Ishikawa (cell line): Measurements from ENCODE around the gene WDR86.

Experiments used
- CEBPB ChIP-seq: IDR thresholded peaks from 2 replicates; pipeline ENCODE4 v1.6.1; 2012
- CREB1 ChIP-seq: IDR thresholded peaks from 2 replicates; pipeline ENCODE4 v1.6.1; 2012; ENCODE audit warnings: low read depth
- EGR1 ChIP-seq: IDR thresholded peaks from 2 replicates; pipeline ENCODE4 v1.6.1; 2012
- EP300 ChIP-seq: IDR thresholded peaks from 2 replicates; pipeline ENCODE4 v1.6.1; 2012; ENCODE audit warnings: borderline replicate concordance
- FOXM1 ChIP-seq: IDR thresholded peaks from 2 replicates; pipeline ENCODE4 v1.6.1; 2012; ENCODE audit warnings: low read depth, borderline replicate concordance
- MAX ChIP-seq: IDR thresholded peaks from 2 replicates; pipeline ENCODE4 v1.6.1; 2012
- NFIC ChIP-seq: IDR thresholded peaks from 2 replicates; pipeline ENCODE4 v1.6.1; 2012
- RAD21 ChIP-seq: IDR thresholded peaks from 2 replicates; pipeline ENCODE4 v1.6.1; 2012; ENCODE audit warnings: low read depth
- REST ChIP-seq: IDR thresholded peaks from 2 replicates; pipeline ENCODE4 v1.6.1; 2012; ENCODE audit warnings: low read depth, mild to moderate bottlenecking
- TAF1 ChIP-seq: IDR thresholded peaks from 2 replicates; pipeline ENCODE4 v1.6.1; 2012; ENCODE audit warnings: low read depth, mild to moderate bottlenecking
- TCF12 ChIP-seq: IDR thresholded peaks from 2 replicates; pipeline ENCODE4 v1.6.1; 2012; ENCODE audit warnings: low read depth
- TEAD4 ChIP-seq: IDR thresholded peaks from 2 replicates; pipeline ENCODE4 v1.6.1; 2012
- USF1 ChIP-seq: IDR thresholded peaks from 2 replicates; pipeline ENCODE4 v1.6.1; 2012
- YY1 ChIP-seq: IDR thresholded peaks from 2 replicates; pipeline ENCODE4 v1.6.1; 2012; ENCODE audit warnings: low read depth
- ZBTB7A ChIP-seq: IDR thresholded peaks from 2 replicates; pipeline ENCODE4 v1.6.1; 2012; ENCODE audit warnings: low read depth

WDR86 gene

GRCh38 chr7:151398446-151399304 lies 11.2 kb downstream of the WDR86 start:
- TF ChIP-seq YY1 = no peak
- no peak for TF ChIP-seq EGR1
- TF ChIP-seq EP300 = no peak
- TF ChIP-seq TEAD4 = no peak
- no peak for TF ChIP-seq CEBPB
- no peak for TF ChIP-seq USF1
- no peak for TF ChIP-seq NFIC
- TF ChIP-seq TAF1 = no peak

GRCh38 chr7:151397026-151397425 lies 12.8 kb downstream of the WDR86 start:
- TF ChIP-seq EGR1 (no peak), TEAD4 (no peak), CREB1 (no peak), CEBPB (no peak), REST (no peak), ZBTB7A (no peak), FOXM1 (no peak), TCF12 (no peak), TAF1 (no peak), NFIC (no peak), RAD21 (no peak), USF1 (no peak), EP300 (no peak), MAX (no peak), YY1 (no peak)

GRCh38 chr7:151396328-151396970 lies 13.4 kb downstream of the WDR86 start:
- TF ChIP-seq FOXM1 (no peak), EP300 (no peak), NFIC (no peak), MAX (no peak), REST (no peak), YY1 (no peak), TAF1 (no peak), EGR1 (no peak), CREB1 (no peak), USF1 (no peak), TCF12 (no peak), CEBPB (no peak), ZBTB7A (no peak), TEAD4 (no peak), RAD21 (no peak)

GRCh38 chr7:151395036-151395367 lies 14.8 kb downstream of the WDR86 start:
- TF ChIP-seq TCF12 (no peak), EP300 (no peak), REST (no peak), TEAD4 (no peak), YY1 (no peak), FOXM1 (no peak)
